Activated CD8-positive, alpha-beta memory T cell treated with anti-CD3 and anti-CD28 coated beads for 36 hours (primary cell): ENCODE measurements around the gene CREG2. TPM values are rescaled to one million over a fixed set of nuclear protein-coding genes. Genes with fewer than 3 reads are reported as not detected.

Source experiments
- CTCF ChIA-PET: fragments of 350-600 bp; sonication (Branson Sonifier 250); formaldehyde crosslinking; loops from one replicate; lab custom pipeline; 2021; ENCODE audit warnings: antibody characterized with exemption; lab: Charles Lee
- POLR2A ChIA-PET: fragments of 350-600 bp; sonication (Branson Sonifier 250); formaldehyde crosslinking; loops from one replicate; lab custom pipeline; 2021; ENCODE audit warnings: antibody characterized with exemption; lab: Charles Lee
- total RNA-seq, 2 experiments: library from RNA; stranded (reverse); gene quantifications; one replicate each; pipeline ENCODE4 v1.2.3, GENCODE V29; 2021

The CREG2 gene
- not detected for total RNA-seq

- ChIA-PET CTCF (interaction anchor here (0.6 to 1.4 kb wide), 5 partner anchors 25 to 241 kb away, joined by 3 to 5 read pairs (median 4); no protein-coding TSS in a partner anchor), POLR2A (no interaction called here)
These were observed at the start of gene CREG2 for GRCh38 chr2:101387151-101387834. Gene CREG2 (minus strand): TSS chr2:101387503. CDS start chr2:101387457, 46 bp downstream.

DNA sequence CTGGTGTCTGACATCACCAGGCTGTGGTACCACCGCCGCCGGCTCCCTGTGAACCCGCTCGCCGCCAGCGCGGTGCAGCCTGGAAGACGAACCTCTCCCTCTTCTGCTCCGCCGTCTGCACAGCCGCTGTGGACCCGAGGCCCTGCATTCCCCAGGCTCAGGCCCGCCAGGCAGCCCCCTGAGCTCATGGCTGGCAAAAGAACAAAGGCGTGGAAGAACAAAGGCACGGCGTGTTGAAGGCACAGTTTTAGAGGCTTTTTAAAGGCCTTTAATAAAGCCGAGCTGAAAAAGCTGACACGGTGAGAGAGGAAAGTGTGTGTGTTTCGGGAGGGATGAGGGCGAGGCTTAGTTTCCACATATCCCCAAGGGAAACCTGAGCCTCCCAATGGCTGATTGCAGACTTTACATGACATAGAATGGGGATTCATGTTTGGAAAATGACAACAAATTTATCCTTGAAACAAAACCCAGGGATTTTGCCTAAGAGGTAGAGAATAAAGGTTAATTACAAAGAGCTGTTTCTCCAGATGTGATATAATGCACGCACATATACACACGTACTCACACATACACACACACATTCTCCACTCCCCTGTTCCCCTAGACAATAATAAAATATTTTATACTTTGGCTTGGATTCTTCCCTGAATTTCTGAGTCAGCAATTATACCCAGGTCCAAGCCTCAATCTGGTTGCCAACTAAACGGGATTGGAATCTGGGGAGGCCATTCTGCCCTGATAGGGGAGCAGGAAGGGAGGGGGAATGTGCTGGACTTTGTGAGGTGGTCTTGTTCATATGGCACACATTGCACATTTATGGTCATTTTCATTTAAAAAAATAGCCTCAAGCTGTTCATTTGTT lies 47.9 kb upstream of the CREG2 start:
- ChIA-PET POLR2A (no interaction called here), CTCF (no interaction called here)

DNA sequence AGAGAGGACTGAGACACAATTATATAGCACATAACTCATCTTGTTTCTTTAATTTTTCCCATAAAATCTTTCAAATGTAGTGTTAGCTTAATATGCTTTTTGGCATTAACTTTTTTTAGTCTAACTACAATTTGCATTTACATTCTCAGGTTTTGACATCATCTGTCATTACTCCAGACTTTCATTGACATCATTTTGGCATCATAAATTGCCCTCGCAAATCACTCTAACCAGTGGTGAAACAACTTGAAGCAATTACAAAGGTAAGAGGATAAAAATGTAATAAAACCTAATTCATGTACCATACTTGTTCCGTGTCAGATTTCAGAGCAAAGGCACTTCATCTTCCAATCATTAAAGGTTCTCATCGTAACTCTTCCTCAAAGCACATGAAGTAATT lies 46.2 kb upstream of the CREG2 start:
- ChIA-PET POLR2A (no interaction called here), CTCF (no interaction called here)

GRCh38 chr2:101432411-101433181 lies 45.3 kb upstream of the CREG2 start:
- CTCF ChIA-PET, result interaction anchor here (1.5 kb wide), 1 partner anchor 399 kb away, joined by 3 read pairs; no protein-coding TSS in a partner anchor

GRCh38 chr2:101431486-101431885 lies 44.2 kb upstream of the CREG2 start:
- CTCF ChIA-PET, result interaction anchor here (1.4 kb wide), 1 partner anchor 12 kb away, joined by 3 read pairs; no protein-coding TSS in a partner anchor

More at GRCh38 chr2:101432411-101433181, 45.3 kb upstream of the CREG2 start:
- POLR2A ChIA-PET, result no interaction called here

DNA sequence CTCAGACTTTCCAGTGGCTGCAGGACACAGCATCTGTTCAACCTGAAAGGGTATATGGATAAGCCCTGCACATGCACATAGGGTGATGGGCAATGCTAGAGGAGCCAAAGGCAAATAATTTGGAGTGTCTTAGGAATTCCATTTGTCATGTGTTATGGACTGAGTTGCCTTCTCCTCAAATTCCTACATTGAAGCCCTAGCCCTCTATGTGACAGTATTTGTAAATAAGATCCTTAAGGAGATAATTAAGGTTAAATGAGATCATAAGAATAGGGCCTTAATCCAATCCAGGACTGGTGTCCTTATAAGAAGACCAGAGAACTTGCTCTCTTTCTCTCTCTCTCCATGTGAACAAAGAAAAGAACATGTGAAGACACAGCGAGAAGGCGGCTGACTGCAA lies 42.9 kb upstream of the CREG2 start:
- POLR2A ChIA-PET, result no interaction called here
- CTCF ChIA-PET, result no interaction called here

More at GRCh38 chr2:101431486-101431885, 44.2 kb upstream of the CREG2 start:
- POLR2A ChIA-PET, result no interaction called here

GRCh38 chr2:101429453-101429852 lies 42.1 kb upstream of the CREG2 start:
- POLR2A ChIA-PET, result no interaction called here
- CTCF ChIA-PET, result no interaction called here

- ChIA-PET CTCF (no interaction called here), POLR2A (no interaction called here)
These were observed 41.3 kb upstream of the CREG2 start for GRCh38 chr2:101428422-101429176.

GRCh38 chr2:101427743-101428142 lies 40.4 kb upstream of the CREG2 start:
- POLR2A ChIA-PET, result no interaction called here
- CTCF ChIA-PET, result no interaction called here

DNA sequence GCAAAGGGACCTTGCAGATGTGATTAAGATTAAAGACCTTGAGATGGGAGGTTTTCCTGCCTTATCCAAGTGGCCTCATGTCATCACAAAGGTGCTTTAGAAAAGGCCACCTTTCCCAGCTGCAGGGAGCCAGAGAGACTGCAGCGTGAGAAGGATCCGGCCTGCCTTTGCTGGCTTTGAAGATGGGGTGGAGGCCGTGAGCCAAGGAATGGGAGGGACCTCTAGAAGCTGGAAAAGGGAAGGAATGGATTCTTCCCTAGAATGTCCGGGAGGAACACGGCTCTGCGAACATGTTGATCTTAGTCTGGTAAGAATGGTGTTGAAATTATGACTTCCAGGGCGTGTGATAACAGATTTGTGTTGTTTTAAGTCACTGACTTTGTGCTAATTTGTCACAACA lies 39.9 kb upstream of the CREG2 start:
- POLR2A ChIA-PET, result no interaction called here
- CTCF ChIA-PET, result no interaction called here

DNA sequence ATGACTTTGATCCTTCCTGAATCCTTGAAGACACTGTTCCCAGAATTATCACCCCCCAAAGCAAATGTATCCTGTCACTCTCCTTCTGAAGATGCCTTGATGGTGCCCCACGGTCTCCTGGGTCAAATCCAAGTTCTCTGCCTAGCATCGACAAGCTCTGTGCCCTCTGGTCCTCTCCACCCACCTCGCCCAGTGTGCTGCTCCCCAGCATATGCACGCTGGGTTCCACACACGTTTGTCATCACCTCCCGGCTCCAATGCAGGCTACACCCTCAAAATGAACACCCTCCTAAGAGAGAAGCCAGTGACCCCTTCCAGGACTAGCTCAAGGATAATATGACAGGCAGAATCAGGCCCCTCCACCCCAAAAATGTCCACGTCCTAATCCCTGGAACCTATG lies 39.5 kb upstream of the CREG2 start:
- CTCF ChIA-PET, result no interaction called here
- POLR2A ChIA-PET, result no interaction called here

- ChIA-PET CTCF (no interaction called here), POLR2A (no interaction called here)
These were observed 33.3 kb upstream of the CREG2 start for GRCh38 chr2:101420623-101421022.

DNA sequence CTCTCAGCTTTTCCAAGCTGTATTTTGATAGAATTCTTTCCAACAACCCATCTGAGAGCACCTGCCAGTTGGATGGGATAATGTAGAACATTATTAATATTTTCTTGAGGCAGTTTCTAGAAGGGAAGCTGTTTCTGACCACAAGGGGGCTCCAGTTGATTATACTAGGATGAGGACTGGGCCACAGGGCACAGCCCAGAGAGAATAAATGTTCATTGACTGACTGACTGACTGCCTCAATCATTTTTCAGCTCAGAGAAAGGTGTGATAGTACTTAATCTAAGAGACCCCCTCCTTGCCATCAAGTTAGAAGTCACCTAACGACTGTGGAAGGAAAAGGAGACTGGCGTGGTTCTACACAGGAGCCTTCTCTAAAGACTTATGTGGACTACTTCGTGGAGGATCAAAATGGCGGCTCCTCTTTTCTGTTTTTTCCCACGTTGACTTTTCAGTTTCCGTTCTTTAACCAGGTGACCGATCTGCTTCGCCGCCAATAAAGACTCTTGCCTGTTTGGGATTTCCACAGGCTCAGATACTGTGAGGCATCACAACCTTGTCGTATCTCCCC lies 31.9 kb upstream of the CREG2 start:
- POLR2A ChIA-PET, result no interaction called here
- CTCF ChIA-PET, result interaction anchor here (0.6 to 1.5 kb wide), 10 partner anchors 9 to 589 kb away, joined by 3 to 13 read pairs (median 3); no protein-coding TSS in a partner anchor

- CTCF ChIA-PET, result interaction anchor here (0.6 to 1.5 kb wide), 10 partner anchors 8 to 590 kb away, joined by 3 to 13 read pairs (median 3); no protein-coding TSS in a partner anchor
- POLR2A ChIA-PET, result no interaction called here
These were observed 31.3 kb upstream of the CREG2 start for GRCh38 chr2:101418460-101419095.

DNA sequence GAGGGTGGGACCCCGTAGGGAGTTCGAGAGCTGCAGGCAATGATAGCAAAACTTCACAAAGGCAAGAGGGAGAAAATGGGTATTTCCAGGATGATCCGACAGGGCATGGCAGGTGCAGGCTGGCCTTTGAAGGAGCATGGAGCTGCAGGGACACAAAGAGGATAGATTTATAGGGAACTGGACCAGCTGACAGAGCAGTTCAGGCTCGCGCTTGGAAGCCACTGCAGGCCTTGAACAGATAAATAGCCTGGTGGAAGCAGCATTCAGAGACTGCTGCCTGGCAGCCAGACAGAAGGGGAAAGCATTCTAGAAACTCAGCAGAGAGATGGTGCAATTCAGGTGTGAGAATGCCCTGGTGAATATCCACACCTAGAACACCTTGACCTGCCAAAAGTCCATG lies 29.3 kb upstream of the CREG2 start:
- POLR2A ChIA-PET, result no interaction called here
- CTCF ChIA-PET, result interaction anchor here (0.5 kb wide), 1 partner anchor 27 kb away, joined by 3 read pairs; no protein-coding TSS in a partner anchor

DNA sequence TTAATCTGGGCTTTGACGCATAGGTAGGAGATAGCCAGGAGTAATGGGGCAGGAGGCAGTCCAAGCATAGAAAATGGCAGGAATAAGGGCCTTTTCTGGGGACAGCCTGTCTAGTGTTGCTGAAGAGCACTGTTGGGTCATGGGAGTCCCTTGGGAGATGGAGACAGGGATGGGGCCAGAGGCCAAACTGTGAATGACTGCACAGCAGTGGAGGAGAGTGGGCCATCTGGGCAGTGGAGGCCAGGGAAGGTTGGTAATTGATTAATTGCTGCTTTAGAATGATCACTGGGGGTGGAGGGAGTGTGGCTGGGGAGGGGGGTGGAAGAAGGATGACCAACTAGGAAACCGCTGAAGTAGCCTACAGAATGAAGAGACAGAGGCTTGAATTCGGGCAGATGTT lies 28.6 kb upstream of the CREG2 start:
- CTCF ChIA-PET, result no interaction called here
- POLR2A ChIA-PET, result no interaction called here

DNA sequence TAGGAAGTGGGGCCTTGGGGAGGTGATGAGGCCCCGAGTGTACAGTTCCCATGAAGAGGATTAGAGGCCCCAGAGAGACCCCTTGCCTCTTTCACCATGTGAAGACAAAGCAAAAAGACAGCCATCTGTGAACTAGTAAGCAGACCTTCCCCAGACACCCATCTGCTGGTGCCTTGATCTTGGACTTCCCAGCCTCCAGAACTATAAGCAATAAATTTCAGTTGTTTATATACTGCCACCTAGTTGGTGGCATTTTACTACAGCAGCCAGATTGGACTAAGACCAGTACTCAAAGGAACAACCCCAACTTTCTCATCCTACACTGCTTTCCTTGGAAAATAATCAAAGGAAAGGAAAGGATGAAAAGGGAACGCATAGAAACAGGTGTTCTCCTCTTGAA lies 27.9 kb upstream of the CREG2 start:
- ChIA-PET CTCF (no interaction called here), POLR2A (no interaction called here)

DNA sequence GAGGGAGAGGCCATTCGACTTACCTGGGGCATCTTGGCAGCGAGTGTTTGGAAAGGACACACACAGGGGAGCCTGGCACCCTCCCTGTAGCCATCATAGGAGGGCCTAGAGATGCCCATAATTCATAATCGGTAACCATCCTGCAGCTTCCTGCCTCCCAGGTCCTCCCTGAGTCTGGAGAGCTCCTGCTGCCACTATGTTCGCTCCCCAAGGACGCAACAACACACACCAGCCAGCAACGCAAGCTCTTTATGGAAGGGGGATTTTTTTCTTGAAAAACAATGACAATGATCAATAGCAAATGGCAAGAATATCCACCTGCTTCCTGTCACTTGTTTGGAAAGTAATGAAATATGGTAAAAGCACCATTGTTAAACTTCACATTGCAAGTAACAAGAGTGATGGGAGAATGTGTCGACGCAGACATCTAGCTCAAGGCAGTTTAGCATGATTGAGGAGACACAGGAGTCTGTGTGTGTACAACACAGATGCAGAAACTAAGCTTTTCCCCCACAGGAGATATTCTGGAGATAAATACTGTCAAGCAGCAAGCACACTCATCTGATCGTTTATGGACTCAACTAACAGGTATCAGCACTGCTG lies 24.9 kb upstream of the CREG2 start:
- POLR2A ChIA-PET, result no interaction called here

More for the DNA sequence above, 24.9 kb upstream of the CREG2 start:
- CTCF ChIA-PET, result no interaction called here
